D721Med (cell line): Measurements from ENCODE around the gene KCND3.
A peak's percentile ranks its signal among the peaks of the same experiment; 100 is the strongest.
"Not testable (repeated sequence)": the region's sequence is repeated elsewhere in the genome, so short reads cannot be mapped to it uniquely, and the experiment has no call there.

Experiments used
- DNase-seq: peaks from one replicate; pipeline ENCODE4 v3.0.0; 2011; ENCODE audit warnings: low spot score; ENCODE audit not compliant: insufficient read length
- FAIRE-seq: peaks from 2 replicates; lab custom pipeline; 2011; peaks lifted over from hg19 to GRCh38; lab: Jason Lieb, UNC
- TF ChIP-seq, protein P1 (sequence below): IDR thresholded peaks from 2 replicates; pipeline ENCODE4 v1.5.1; 2012; ENCODE audit warnings: mild to moderate bottlenecking, control low read depth; ENCODE audit not compliant: insufficient read depth; ENCODE audit errors: missing control alignments

KCND3 gene

DNA sequence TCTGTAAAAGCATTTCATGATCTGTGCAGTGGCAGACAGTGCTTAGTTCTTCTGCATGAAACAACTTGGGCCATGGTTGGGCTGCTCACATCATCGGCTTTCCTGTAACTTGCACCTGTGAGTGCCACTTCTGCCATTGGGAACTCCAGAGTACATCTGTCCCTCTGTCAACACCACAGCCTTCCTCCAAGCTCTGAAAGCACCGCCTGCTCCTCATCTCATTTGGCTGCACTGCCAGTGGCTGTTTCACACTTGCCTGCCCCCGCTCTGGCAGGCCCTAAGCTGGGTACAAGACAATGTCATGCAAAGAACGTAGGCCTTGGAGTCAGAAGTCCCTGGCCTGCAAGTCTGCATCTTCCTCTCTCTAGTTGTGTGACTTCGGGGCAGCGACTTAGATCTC, 187.4 kb downstream of the KCND3 start:
- TF ChIP-seq, protein P1, sequence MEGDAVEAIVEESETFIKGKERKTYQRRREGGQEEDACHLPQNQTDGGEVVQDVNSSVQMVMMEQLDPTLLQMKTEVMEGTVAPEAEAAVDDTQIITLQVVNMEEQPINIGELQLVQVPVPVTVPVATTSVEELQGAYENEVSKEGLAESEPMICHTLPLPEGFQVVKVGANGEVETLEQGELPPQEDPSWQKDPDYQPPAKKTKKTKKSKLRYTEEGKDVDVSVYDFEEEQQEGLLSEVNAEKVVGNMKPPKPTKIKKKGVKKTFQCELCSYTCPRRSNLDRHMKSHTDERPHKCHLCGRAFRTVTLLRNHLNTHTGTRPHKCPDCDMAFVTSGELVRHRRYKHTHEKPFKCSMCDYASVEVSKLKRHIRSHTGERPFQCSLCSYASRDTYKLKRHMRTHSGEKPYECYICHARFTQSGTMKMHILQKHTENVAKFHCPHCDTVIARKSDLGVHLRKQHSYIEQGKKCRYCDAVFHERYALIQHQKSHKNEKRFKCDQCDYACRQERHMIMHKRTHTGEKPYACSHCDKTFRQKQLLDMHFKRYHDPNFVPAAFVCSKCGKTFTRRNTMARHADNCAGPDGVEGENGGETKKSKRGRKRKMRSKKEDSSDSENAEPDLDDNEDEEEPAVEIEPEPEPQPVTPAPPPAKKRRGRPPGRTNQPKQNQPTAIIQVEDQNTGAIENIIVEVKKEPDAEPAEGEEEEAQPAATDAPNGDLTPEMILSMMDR, result no peak
- FAIRE-seq (no peak), DNase-seq (no peak)

DNA sequence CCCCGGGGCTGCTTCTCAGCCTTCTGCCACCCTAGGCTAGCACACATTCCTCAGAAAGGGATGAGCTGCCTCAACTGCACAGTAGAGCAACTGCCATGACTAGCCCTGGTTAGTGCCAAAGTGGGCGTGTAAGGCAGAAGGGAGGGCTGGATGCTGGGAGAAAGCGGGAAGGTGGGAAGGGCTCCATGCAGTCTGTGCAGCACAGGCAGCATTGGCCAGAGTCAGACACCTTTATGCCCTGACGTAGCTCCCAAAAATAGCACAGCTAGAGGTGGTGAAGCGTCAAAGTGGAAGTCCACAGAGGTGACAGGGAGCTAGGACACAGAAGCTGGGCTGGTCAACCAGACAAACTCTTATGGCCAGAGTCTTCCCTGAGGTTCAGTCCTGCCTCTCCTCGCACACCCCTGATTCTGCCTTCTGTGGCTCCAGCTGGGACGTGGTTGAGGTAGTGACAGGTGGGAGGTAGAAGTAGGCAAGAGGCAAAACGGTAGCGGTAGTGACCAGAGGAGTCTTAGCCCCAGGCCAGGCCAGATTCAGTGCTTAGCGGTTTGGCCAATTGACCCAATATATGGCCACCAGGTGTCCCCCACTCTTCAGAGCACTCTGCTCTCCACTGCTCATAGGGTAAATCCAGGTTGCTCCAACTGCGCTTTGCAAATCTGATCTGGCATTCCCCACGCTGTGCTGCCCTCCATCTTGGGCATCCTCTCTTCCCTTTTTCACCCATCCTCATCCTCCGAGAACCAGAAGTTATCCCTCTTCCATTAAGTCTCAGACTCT, 188.2 kb downstream of the KCND3 start:
- FAIRE-seq, result no peak

DNA sequence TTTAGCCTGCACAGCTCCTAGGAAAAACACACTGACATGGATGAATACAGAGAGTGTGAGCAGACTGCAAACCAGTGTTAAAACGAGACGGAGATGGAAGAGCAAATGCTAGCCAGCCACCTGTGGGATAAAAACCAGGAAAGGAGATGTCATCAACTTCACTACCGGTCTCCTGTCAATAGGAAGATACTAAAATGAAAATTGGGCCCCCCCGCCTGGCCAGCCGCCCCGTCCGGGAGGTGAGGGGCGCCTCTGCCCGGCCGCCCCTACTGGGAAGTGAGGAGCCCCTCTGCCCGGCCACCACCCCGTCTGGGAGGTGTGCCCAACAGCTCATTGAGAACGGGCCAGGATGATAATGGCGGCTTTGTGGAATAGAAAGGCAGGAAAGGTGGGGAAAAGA, 189.7 kb downstream of the KCND3 start:
- DNase-seq, FAIRE-seq: not testable (repeated sequence)

More for the DNA sequence above, 188.2 kb downstream of the KCND3 start:
- DNase-seq, result no peak
- TF ChIP-seq, protein P1, result no peak

DNA sequence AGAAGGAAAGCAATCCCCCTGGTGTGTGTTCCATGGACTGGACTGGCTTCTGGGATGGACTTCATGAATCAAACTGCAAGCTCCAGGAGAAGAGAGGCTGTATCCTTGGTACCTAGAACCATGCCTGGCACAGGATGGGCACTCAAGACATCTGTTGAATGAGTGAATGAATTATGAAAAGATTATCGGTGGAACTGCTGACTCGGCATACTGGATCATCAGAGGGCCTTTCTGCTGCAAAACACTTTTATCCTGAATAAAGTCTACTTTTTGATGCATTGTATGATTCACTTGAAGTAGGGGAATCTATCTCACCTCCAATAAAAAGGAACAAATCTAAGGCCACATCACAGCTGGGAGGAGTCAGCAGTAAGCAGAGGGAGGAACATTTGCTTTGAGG, 190.9 kb downstream of the KCND3 start:
- FAIRE-seq, result no peak
- TF ChIP-seq, protein P1, result no peak
- no peak for DNase-seq

DNA sequence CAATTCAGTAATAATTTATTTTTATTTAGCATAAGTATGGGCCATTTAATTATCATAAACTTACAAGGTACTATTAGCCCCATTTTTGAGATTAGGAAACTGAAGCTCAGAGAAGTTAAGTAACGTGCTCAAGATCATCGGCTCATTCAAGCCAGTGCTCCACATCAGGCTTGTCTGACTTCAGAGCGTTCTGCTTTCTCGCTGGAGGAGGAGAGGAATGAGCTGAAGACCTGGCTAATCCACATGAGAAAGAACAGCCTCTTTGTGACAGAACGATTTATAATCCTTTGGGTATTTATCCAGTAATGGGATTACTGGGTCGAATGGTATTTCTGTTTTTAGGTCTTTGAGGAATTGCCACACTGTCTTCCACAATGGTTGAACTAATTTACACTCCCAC, 194.1 kb downstream of the KCND3 start:
- TF ChIP-seq, protein P1, result no peak
- FAIRE-seq (peak; percentile 16), DNase-seq (no peak)

DNA sequence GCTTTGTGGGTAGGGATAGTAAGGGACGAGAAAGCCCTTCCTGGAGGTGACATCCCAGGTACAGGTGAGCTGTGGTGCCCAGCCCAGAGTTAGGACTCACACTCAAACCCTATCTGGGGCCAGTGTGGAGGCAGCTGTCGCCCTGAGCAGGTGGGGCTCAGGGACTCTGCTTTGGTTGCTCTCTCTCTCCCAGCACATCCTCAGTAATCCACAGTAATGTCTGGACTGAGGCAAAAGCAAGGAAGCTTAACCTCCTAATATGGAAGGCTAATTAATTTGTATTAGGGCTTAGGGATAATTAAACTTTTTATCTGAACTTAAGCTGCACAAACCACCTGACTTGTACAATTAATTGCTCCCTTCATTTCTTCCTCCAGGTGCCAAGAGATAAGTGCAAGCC, 195.5 kb downstream of the KCND3 start:
- FAIRE-seq, result peak; percentile 77
- TF ChIP-seq, protein P1, result no peak
- DNase-seq, result no peak

DNA sequence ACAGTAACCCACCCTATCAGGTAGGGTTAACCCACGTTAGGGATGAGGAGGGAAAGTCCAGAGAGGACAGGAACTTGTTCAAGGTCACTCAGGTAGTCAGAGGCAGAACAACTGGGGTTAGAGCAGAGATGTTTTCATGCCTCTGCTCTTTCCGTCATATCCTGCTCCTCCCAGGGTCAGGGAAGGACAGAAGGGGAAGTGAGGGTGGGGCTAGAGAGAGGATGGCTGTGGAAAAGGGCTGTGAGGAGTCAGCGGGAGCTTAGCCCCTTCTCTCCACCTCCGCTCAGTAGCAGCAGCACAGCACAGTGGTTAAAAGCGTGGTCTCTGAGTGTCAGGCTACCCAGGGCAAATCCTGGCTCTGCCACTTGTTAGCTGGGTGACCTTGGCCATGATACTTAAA, 197.2 kb downstream of the KCND3 start:
- FAIRE-seq (no peak), DNase-seq (no peak)
- TF ChIP-seq, protein P1, result no peak
